ENCODE results near the gene TCF12.

Gene TCF12

GRCh38 chr15:57184502-57184901 lies 266.1 kb downstream of the TCF12 start:
- no peak for DNase-seq (ENCODE audit: extremely low read depth, low read depth)
- no peak for TF ChIP-seq CTCF (IDR thresholded peaks at IDR 0.05; ENCODE audit: low read depth, low read length)

- DNase-seq (ENCODE audit: extremely low read depth, low read depth), result no peak
- TF ChIP-seq CTCF (IDR thresholded peaks at IDR 0.05; ENCODE audit: low read depth, low read length), result no peak
Measured at GRCh38 chr15:57185507-57186074, 267.1 kb downstream of the TCF12 start.

- no peak for TF ChIP-seq CTCF (IDR thresholded peaks at IDR 0.05; ENCODE audit: low read depth, low read length)
- DNase-seq (ENCODE audit: extremely low read depth, low read depth), result no peak
Measured at GRCh38 chr15:57189466-57189865, 271.0 kb downstream of the TCF12 start.

GRCh38 chr15:57190208-57190607 lies 271.8 kb downstream of the TCF12 start:
- TF ChIP-seq CTCF (IDR thresholded peaks at IDR 0.05; ENCODE audit: low read depth, low read length), result no peak

GRCh38 chr15:57193161-57193560 lies 274.7 kb downstream of the TCF12 start:
- TF ChIP-seq CTCF (IDR thresholded peaks at IDR 0.05; ENCODE audit: low read depth, low read length), result no peak
- no peak for DNase-seq (ENCODE audit: extremely low read depth, low read depth)

More at GRCh38 chr15:57190208-57190607, 271.8 kb downstream of the TCF12 start:
- no peak for DNase-seq (ENCODE audit: extremely low read depth, low read depth)

GRCh38 chr15:57195326-57195725 lies 276.9 kb downstream of the TCF12 start:
- no peak for DNase-seq (ENCODE audit: extremely low read depth, low read depth)
- no peak for TF ChIP-seq CTCF (IDR thresholded peaks at IDR 0.05; ENCODE audit: low read depth, low read length)

GRCh38 chr15:57196865-57197264 lies 278.4 kb downstream of the TCF12 start:
- no peak for TF ChIP-seq CTCF (IDR thresholded peaks at IDR 0.05; ENCODE audit: low read depth, low read length)
- DNase-seq (ENCODE audit: extremely low read depth, low read depth), result no peak

Measured in AG09319 (cell line).